GM12873 (cell line): ENCODE results near the gene LYRM4.

Experiments used
- CTCF ChIP-seq: IDR thresholded peaks from 2 replicates; pipeline ENCODE4 v1.5.1; 2012; ENCODE audit warnings: low read depth, mild to moderate bottlenecking, moderate library complexity, low read length, control low read depth; ENCODE audit not compliant: insufficient read depth; ENCODE audit errors: missing control alignments

The LYRM4 gene

GRCh38 chr6:5280920-5281319 is 20.2 kb upstream of the LYRM4 start:
- no peak for TF ChIP-seq CTCF

- TF ChIP-seq CTCF, result no peak
Observed at GRCh38 chr6:5279891-5280338, 19.2 kb upstream of the LYRM4 start.

- no peak for TF ChIP-seq CTCF
Observed at GRCh38 chr6:5278565-5279120, 17.9 kb upstream of the LYRM4 start.

GRCh38 chr6:5278047-5278446 is 17.3 kb upstream of the LYRM4 start:
- no peak for TF ChIP-seq CTCF

- TF ChIP-seq CTCF, result no peak
Observed at GRCh38 chr6:5277589-5277988, 16.8 kb upstream of the LYRM4 start.

- no peak for TF ChIP-seq CTCF
Observed at GRCh38 chr6:5276581-5276980, 15.8 kb upstream of the LYRM4 start.

GRCh38 chr6:5275497-5275896 is 14.7 kb upstream of the LYRM4 start:
- TF ChIP-seq CTCF, result no peak
